ENCODE results near the gene RWDD1. TPM values are rescaled to one million over a fixed set of nuclear protein-coding genes. Genes with fewer than 3 reads are reported as not detected.
A peak's percentile ranks its signal among the peaks of the same experiment; 100 is the strongest.

RWDD1 gene
- total RNA-seq, 2 donors from 2014 or later, result 18.0 to 33.7 TPM

- ATAC-seq (no peak), DNase-seq (ENCODE audit: low spot score in 2 of 2) (no peak)
- no peaks in the 10 kb centered on the region for H3K9me3 Mint-ChIP-seq
- H3K27ac Mint-ChIP-seq, result no peak within 1 kb of the TSS
- H3K36me3 Mint-ChIP-seq, result no peaks in the 10 kb centered on the region
Measured at GRCh38 chr6:116553451-116553850, 17.9 kb upstream of the RWDD1 start, which contains the start of gene CALHM4. Gene CALHM4, plus strand, starts transcription at chr6:116553751. Its CDS starts 43 bp downstream, at chr6:116553794.

- H3K36me3 Mint-ChIP-seq, result no peaks in the 10 kb centered on the region
- no peaks in the 10 kb centered on the region for H3K9me3 Mint-ChIP-seq
- DNase-seq (ENCODE audit: low spot score in 2 of 2) (no peak), ATAC-seq (no peak)
- H3K27ac Mint-ChIP-seq, result no peak overlapping the region
Measured at GRCh38 chr6:116556065-116556464, 15.2 kb upstream of the RWDD1 start.

GRCh38 chr6:116556814-116557415, 14.4 kb upstream of the RWDD1 start:
- H3K9me3 Mint-ChIP-seq, result no peaks in the 10 kb centered on the region
- DNase-seq (ENCODE audit: low spot score in 2 of 2) (no peak), ATAC-seq (no peak)
- no peaks in the 10 kb centered on the region for H3K36me3 Mint-ChIP-seq
- H3K27ac Mint-ChIP-seq, result no peak overlapping the region

GRCh38 chr6:116557893-116558292, 13.4 kb upstream of the RWDD1 start:
- Mint-ChIP-seq H3K27ac (no peak overlapping the region), H3K36me3 (no peaks in the 10 kb centered on the region), H3K9me3 (no peaks in the 10 kb centered on the region)
- ATAC-seq (no peak), DNase-seq (ENCODE audit: low spot score in 2 of 2) (no peak)

GRCh38 chr6:116560130-116560529, 11.2 kb upstream of the RWDD1 start:
- ATAC-seq (no peak), DNase-seq (ENCODE audit: low spot score in 2 of 2) (no peak)
- Mint-ChIP-seq H3K27ac (no peak overlapping the region), H3K9me3 (no peaks in the 10 kb centered on the region), H3K36me3 (no peaks in the 10 kb centered on the region)

GRCh38 chr6:116561377-116562018, 9.8 kb upstream of the RWDD1 start:
- ATAC-seq (peak; percentile 72 to 78), DNase-seq (ENCODE audit: low spot score in 2 of 2) (peak in 1 of 2 donors; percentile 67)
- no peaks in the 10 kb centered on the region for H3K36me3 Mint-ChIP-seq
- no peak overlapping the region for H3K27ac Mint-ChIP-seq
- H3K9me3 Mint-ChIP-seq, result no peaks in the 10 kb centered on the region

- Mint-ChIP-seq H3K27ac (no peak overlapping the region), H3K36me3 (no peaks in the 10 kb centered on the region), H3K9me3 (no peaks in the 10 kb centered on the region)
- ATAC-seq (no peak), DNase-seq (ENCODE audit: low spot score in 2 of 2) (no peak)
Measured at GRCh38 chr6:116562019-116562403, 9.3 kb upstream of the RWDD1 start.

GRCh38 chr6:116562614-116563013, 8.7 kb upstream of the RWDD1 start:
- Mint-ChIP-seq H3K9me3 (no peaks in the 10 kb centered on the region), H3K36me3 (no peaks in the 10 kb centered on the region), H3K27ac (no peak overlapping the region)
- ATAC-seq (no peak), DNase-seq (ENCODE audit: low spot score in 2 of 2) (no peak)

- no peak for ATAC-seq
- DNase-seq (ENCODE audit: low spot score in 2 of 2), result no peak
- no peaks in the 10 kb centered on the region for H3K36me3 Mint-ChIP-seq
- H3K9me3 Mint-ChIP-seq, result no peaks in the 10 kb centered on the region
- peak overlapping the region in 1 of 2 donors; percentile 50 for H3K27ac Mint-ChIP-seq
Measured at GRCh38 chr6:116563830-116564229, 7.5 kb upstream of the RWDD1 start.

- H3K9me3 Mint-ChIP-seq, result no peaks in the 10 kb centered on the region
- peak overlapping the region in 1 of 2 donors; percentile 50 for H3K27ac Mint-ChIP-seq
- DNase-seq (ENCODE audit: low spot score in 2 of 2), result no peak
- no peaks in the 10 kb centered on the region for H3K36me3 Mint-ChIP-seq
- ATAC-seq, result no peak
Measured at GRCh38 chr6:116564311-116564710, 7.0 kb upstream of the RWDD1 start.

- H3K36me3 Mint-ChIP-seq, result no peaks in the 10 kb centered on the region
- no peaks in the 10 kb centered on the region for H3K9me3 Mint-ChIP-seq
- ATAC-seq (peak; percentile 31 to 37), DNase-seq (ENCODE audit: low spot score in 2 of 2) (no peak)
- H3K27ac Mint-ChIP-seq, result no peak overlapping the region
Measured at GRCh38 chr6:116564921-116565872, 6.1 kb upstream of the RWDD1 start.

- Mint-ChIP-seq H3K9me3 (no peaks in the 10 kb centered on the region), H3K27ac (no peak overlapping the region), H3K36me3 (peaks cover 6% of the 10 kb centered on the region in 2 donors)
- DNase-seq (ENCODE audit: low spot score in 2 of 2) (no peak), ATAC-seq (no peak)
Measured at GRCh38 chr6:116568111-116568510, 3.2 kb upstream of the RWDD1 start.

GRCh38 chr6:116568821-116569755, 2.2 kb upstream of the RWDD1 start:
- Mint-ChIP-seq H3K27ac (no peak overlapping the region), H3K9me3 (no peaks in the 10 kb centered on the region), H3K36me3 (peaks cover 6 to 8% of the 10 kb centered on the region in 2 donors)
- ATAC-seq (no peak), DNase-seq (ENCODE audit: low spot score in 2 of 2) (no peak)

- H3K9me3 Mint-ChIP-seq, result no peaks in the 10 kb centered on the region
- peak overlapping the region; percentile 95 to 99 for H3K27ac Mint-ChIP-seq
- DNase-seq (ENCODE audit: low spot score in 2 of 2), result no peak
- peaks cover 6 to 12% of the 10 kb centered on the region in 2 donors for H3K36me3 Mint-ChIP-seq
- no peak for ATAC-seq
Measured at GRCh38 chr6:116571683-116572000, 338 bp downstream of the RWDD1 start.

GRCh38 chr6:116572162-116572561, 858 bp downstream of the RWDD1 start:
- Mint-ChIP-seq H3K9me3 (no peaks in the 10 kb centered on the region), H3K36me3 (peaks cover 6 to 12% of the 10 kb centered on the region in 2 donors), H3K27ac (peak overlapping the region; percentile 95 to 99)
- peak in 1 of 2 donors; percentile 18 for DNase-seq (ENCODE audit: low spot score in 2 of 2)
- peak in 1 of 2 donors; percentile 24 for ATAC-seq

GRCh38 chr6:116575227-116575626, 3.9 kb downstream of the RWDD1 start:
- Mint-ChIP-seq H3K27ac (no peak overlapping the region), H3K36me3 (peaks cover 6 to 12% of the 10 kb centered on the region in 2 donors), H3K9me3 (no peaks in the 10 kb centered on the region)
- ATAC-seq, result no peak
- no peak for DNase-seq (ENCODE audit: low spot score in 2 of 2)

Measured in activated naive CD4-positive, alpha-beta T cell treated with anti-CD3 and anti-CD28 coated beads, Interleukin-2, amount 50 U/mL, for 72 hours (primary cell).